HepG2 (cell line): ENCODE measurements around the gene TLE2.
"Not testable (repeated sequence)": the region's sequence is repeated elsewhere in the genome, so short reads cannot be mapped to it uniquely, and the experiment has no call there.

Experiments
- BCL6 ChIP-seq: IDR thresholded peaks from 2 replicates; pipeline ENCODE4 v1.6.1; 2016; ENCODE audit warnings: missing genetic modification reagents, missing compliant biosample characterization
- BHLHE40 ChIP-seq: IDR thresholded peaks from 2 replicates; pipeline ENCODE4 v1.6.1; 2011; ENCODE audit warnings: low read length, improper control_type of control experiment
- EZH2 ChIP-seq: conservative IDR thresholded peaks from 2 replicates; pipeline ENCODE4 v1.6.1; 2012; ENCODE audit warnings: mild to moderate bottlenecking, low read depth, low read length, moderate library complexity
- FOSL1 ChIP-seq: sonication (generic); formaldehyde crosslinking; IDR thresholded peaks from 2 replicates; pipeline ENCODE4 v1.9.0; 2021; ENCODE audit warnings: missing genetic modification reagents, borderline replicate concordance
- FOXK1 ChIP-seq: sonication (generic); formaldehyde crosslinking; IDR thresholded peaks from 2 replicates; pipeline ENCODE4 v1.4.0; 2020; ENCODE audit warnings: low read depth, missing genetic modification reagents, borderline replicate concordance
- KDM6A ChIP-seq: IDR thresholded peaks from 2 replicates; pipeline ENCODE4 v1.6.1; 2016; ENCODE audit warnings: low read depth
- NONO ChIP-seq, 2 experiments: fragments of 450-650 bp in 1 of 2; sonication (generic) in 1 of 2; formaldehyde crosslinking in 1 of 2; IDR thresholded peaks in 1 of 2; conservative IDR thresholded peaks in 1 of 2; 2 replicates each; pipeline versions ENCODE4 v1.6.1 to v1.8.0; 2017 to 2022; ENCODE audit warnings: mild to moderate bottlenecking in 1 of 2, missing genetic modification reagents in 1 of 2, moderate library complexity in 1 of 2
- SNAPC2 ChIP-seq: sonication (generic); formaldehyde crosslinking; IDR thresholded peaks from 2 replicates; pipeline ENCODE4 v1.8.1; 2022; ENCODE audit warnings: mild to moderate bottlenecking, missing genetic modification reagents
- SP1 ChIP-seq, 2 experiments: fragments of 450-650 bp in 1 of 2; sonication (generic) in 1 of 2; formaldehyde crosslinking in 1 of 2; IDR thresholded peaks; 2 replicates each; pipeline versions ENCODE4 v1.4.0 to v1.6.1; 2016 to 2020; ENCODE audit warnings: missing genetic modification reagents in 1 of 2
- TF ChIP-seq, protein P1 (sequence below): sonication (generic); formaldehyde crosslinking; IDR thresholded peaks from 2 replicates; pipeline ENCODE4 v1.4.0; 2020; ENCODE audit warnings: missing genetic modification reagents
- TF ChIP-seq, protein P2 (sequence below): sonication (generic); formaldehyde crosslinking; IDR thresholded peaks from 2 replicates; pipeline ENCODE4 v1.5.0; 2020; ENCODE audit warnings: mild to moderate bottlenecking, missing genetic modification reagents, moderate library complexity
- TF ChIP-seq, protein P3 (sequence below): sonication (generic); formaldehyde crosslinking; IDR thresholded peaks from 2 replicates; pipeline ENCODE4 v1.8.0; 2022; ENCODE audit warnings: missing genetic modification reagents, mild to moderate bottlenecking, inconsistent platforms, borderline replicate concordance
- TF ChIP-seq, protein P4 (sequence below): sonication (generic); formaldehyde crosslinking; IDR thresholded peaks from 2 replicates; pipeline ENCODE4 v1.4.0; 2020; ENCODE audit warnings: missing genetic modification reagents; ENCODE audit errors: not compliant biosample characterization

DNA sequence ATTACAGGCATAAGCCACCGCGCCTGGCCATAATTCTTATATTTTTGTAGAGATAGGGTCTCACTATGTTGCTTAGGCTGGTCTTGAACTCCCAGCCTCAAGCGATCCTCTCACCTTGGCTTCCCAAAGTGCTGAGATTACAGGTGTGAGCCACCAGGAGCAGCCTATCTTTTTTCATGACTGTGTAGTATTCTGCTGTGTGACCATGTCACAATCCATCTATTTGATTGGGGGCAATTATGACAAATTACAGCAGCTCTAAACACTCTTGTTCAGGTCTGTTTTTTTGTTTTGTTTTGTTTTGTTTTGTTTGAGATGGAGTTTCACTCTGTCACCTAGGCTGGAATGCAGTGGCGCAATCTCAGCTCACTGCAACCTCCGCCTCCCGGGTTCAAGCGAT is 20.9 kb upstream of the TLE2 start:
- not testable (repeated sequence) for TF ChIP-seq SP1 (IDR thresholded peaks at IDR 0.05); SP1 (CRISPR knock-in tag; IDR thresholded peaks at IDR 0.05); BHLHE40; EZH2; FOSL1 (CRISPR knock-in tag); FOXK1 (CRISPR knock-in tag); NONO (IDR thresholded peaks at IDR 0.05); NONO (CRISPR knock-in tag; conservative IDR thresholded peaks at IDR 0.05); SNAPC2 (CRISPR knock-in tag); KDM6A (CRISPR knock-in tag); BCL6 (CRISPR knock-in tag)
- TF ChIP-seq, protein P1, sequence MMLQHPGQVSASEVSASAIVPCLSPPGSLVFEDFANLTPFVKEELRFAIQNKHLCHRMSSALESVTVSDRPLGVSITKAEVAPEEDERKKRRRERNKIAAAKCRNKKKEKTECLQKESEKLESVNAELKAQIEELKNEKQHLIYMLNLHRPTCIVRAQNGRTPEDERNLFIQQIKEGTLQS (CRISPR knock-in tag) = not testable (repeated sequence)
- TF ChIP-seq, protein P2, sequence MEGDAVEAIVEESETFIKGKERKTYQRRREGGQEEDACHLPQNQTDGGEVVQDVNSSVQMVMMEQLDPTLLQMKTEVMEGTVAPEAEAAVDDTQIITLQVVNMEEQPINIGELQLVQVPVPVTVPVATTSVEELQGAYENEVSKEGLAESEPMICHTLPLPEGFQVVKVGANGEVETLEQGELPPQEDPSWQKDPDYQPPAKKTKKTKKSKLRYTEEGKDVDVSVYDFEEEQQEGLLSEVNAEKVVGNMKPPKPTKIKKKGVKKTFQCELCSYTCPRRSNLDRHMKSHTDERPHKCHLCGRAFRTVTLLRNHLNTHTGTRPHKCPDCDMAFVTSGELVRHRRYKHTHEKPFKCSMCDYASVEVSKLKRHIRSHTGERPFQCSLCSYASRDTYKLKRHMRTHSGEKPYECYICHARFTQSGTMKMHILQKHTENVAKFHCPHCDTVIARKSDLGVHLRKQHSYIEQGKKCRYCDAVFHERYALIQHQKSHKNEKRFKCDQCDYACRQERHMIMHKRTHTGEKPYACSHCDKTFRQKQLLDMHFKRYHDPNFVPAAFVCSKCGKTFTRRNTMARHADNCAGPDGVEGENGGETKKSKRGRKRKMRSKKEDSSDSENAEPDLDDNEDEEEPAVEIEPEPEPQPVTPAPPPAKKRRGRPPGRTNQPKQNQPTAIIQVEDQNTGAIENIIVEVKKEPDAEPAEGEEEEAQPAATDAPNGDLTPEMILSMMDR (CRISPR knock-in tag) = not testable (repeated sequence)
- TF ChIP-seq, protein P3, sequence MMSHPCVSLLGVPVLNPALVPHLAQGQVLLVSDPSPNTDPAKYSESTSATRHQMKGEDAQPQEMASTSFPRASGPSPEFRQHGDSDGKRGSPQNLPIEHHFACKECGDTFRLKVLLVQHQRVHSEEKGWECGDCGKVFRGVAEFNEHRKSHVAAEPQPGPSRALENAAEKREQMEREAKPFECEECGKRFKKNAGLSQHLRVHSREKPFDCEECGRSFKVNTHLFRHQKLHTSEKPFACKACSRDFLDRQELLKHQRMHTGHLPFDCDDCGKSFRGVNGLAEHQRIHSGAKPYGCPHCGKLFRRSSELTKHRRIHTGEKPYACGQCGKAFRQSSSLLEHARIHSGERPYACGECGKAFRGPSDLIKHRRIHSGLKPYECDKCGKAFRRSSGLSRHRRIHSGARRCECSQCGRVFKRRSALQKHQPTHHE (CRISPR knock-in tag) = not testable (repeated sequence)
- TF ChIP-seq, protein P4, sequence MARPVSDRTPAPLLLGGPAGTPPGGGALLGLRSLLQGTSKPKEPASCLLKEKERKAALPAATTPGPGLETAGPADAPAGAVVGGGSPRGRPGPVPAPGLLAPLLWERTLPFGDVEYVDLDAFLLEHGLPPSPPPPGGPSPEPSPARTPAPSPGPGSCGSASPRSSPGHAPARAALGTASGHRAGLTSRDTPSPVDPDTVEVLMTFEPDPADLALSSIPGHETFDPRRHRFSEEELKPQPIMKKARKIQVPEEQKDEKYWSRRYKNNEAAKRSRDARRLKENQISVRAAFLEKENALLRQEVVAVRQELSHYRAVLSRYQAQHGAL (CRISPR knock-in tag) = not testable (repeated sequence)
